ENCODE results near the gene GOT2.
"Not testable (repeated sequence)": the region's sequence is repeated elsewhere in the genome, so short reads cannot be mapped to it uniquely, and the experiment has no call there.

GOT2 gene

DNA sequence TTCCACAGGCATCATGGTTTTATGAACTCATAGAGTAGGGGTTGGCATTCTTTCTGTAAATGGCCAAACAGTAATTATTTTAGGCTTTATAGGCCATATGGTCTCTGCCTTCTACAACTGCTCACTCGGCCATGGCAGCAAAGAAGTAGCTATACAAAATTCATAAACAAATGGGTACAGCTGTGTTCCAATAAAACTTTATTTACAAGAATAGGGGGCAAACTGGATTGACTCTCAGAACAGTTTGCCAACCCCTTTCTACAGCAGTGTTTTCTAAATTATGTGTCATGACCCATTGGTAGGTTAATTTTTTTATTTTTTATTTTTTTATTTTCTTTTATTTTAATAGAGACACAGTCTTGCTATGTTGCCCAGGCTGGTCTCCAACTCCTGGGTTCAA, 20.4 kb downstream of the GOT2 start:
- H3K9ac ChIP-seq (ENCODE audit: low read depth, low read length) = no peak overlapping the region

DNA sequence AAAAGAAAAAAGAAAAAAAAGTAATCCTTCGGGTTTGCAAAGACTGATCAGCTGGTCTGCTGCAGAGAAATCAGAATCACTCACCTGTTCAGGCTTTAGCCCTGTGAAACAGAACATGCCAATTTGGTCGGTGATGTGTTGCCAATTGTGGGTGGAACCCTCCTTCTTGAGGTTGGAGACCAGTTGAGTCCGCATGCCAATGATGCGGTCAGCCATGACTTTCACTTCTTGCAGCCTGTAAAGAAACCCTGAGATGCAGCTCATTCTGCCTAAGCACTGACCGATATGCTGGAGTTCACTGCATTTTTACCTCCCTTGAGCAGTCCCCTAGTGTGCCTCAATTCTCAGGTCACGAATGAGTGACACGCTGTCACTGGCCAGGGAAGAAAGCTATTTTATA, 24.8 kb downstream of the GOT2 start:
- Histone ChIP-seq H3K9ac (ENCODE audit: low read depth, low read length) (no peak overlapping the region), H3K27ac (ENCODE audit: low read length) (no peak overlapping the region), H3K4me3 (ENCODE audit: low read length) (no peak overlapping the region), H3K4me1 (ENCODE audit: insufficient read depth, low read length) (no peaks in the 10 kb centered on the region), H3K27me3 (ENCODE audit: insufficient read depth, low read length) (no peaks in the 10 kb centered on the region), H3K9me3 (ENCODE audit: insufficient read depth, low read depth, low read length) (no peaks in the 10 kb centered on the region), H3K36me3 (ENCODE audit: insufficient read depth, low read depth, low read length) (peaks cover 85% of the 10 kb centered on the region)

More for the DNA sequence above, 20.4 kb downstream of the GOT2 start:
- Histone ChIP-seq H3K4me3 (ENCODE audit: low read length) (no peak overlapping the region), H3K4me1 (ENCODE audit: insufficient read depth, low read length) (no peaks in the 10 kb centered on the region), H3K27me3 (ENCODE audit: insufficient read depth, low read length) (no peaks in the 10 kb centered on the region), H3K27ac (ENCODE audit: low read length) (no peak overlapping the region), H3K36me3 (ENCODE audit: insufficient read depth, low read depth, low read length) (peaks cover 91% of the 10 kb centered on the region), H3K9me3 (ENCODE audit: insufficient read depth, low read depth, low read length) (no peaks in the 10 kb centered on the region)

DNA sequence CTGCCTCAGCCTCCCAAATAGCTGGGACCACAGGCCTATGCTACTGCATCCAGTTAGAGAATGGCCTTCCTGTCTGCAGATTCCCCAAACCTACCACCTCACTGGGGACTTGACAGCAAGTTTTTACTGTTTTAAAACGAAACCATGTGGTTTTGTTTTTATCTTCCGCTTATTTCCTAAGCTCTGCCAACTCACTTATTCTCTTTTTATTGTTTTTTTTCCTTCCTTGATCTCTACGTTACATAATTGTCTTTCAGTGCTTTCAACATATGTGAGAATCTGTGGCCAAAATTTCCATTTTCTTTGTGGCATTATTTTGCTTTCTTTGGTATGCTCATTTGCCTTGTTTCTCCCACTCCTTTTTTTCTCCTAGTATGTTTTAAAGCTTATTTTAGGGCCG, 35.0 kb downstream of the GOT2 start:
- no peak overlapping the region for H3K4me3 ChIP-seq (ENCODE audit: low read length)
- no peaks in the 10 kb centered on the region for H3K9me3 ChIP-seq (ENCODE audit: insufficient read depth, low read depth, low read length)
- no peaks in the 10 kb centered on the region for H3K27me3 ChIP-seq (ENCODE audit: insufficient read depth, low read length)
- no peaks in the 10 kb centered on the region for H3K4me1 ChIP-seq (ENCODE audit: insufficient read depth, low read length)
- no peak overlapping the region for H3K27ac ChIP-seq (ENCODE audit: low read length)
- no peak overlapping the region for H3K9ac ChIP-seq (ENCODE audit: low read depth, low read length)
- no peaks in the 10 kb centered on the region for H3K36me3 ChIP-seq (ENCODE audit: insufficient read depth, low read depth, low read length)

DNA sequence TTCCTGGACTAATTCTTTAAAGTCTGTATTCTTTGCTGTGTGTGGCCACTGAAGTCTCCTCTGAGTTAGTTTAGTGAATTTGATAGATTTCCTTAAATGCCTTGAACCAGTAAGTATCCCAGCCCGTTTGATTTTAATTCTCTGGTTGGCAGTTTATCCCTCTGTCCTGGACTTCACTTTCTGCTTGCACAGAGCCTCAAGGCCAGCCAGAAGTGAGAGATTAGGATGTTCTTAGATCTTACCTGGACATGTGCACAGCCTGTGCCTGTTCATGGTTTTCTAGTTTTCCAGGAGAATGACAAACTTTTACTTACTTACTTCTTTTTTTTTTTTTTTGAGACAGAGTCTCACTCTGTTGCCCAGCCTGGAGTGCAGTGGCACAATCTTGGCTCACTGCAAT, 38.7 kb downstream of the GOT2 start:
- H3K9ac ChIP-seq (ENCODE audit: low read depth, low read length) = no peak overlapping the region
- no peaks in the 10 kb centered on the region for H3K27me3 ChIP-seq (ENCODE audit: insufficient read depth, low read length)
- H3K4me1 ChIP-seq (ENCODE audit: insufficient read depth, low read length) = no peaks in the 10 kb centered on the region
- H3K4me3 ChIP-seq (ENCODE audit: low read length) = no peak overlapping the region
- H3K27ac ChIP-seq (ENCODE audit: low read length) = no peak overlapping the region
- no peaks in the 10 kb centered on the region for H3K36me3 ChIP-seq (ENCODE audit: insufficient read depth, low read depth, low read length)
- peaks cover 6% of the 10 kb centered on the region; the same call in 1 of the 2 replicates for H3K9me3 ChIP-seq (ENCODE audit: insufficient read depth, low read depth, low read length)

DNA sequence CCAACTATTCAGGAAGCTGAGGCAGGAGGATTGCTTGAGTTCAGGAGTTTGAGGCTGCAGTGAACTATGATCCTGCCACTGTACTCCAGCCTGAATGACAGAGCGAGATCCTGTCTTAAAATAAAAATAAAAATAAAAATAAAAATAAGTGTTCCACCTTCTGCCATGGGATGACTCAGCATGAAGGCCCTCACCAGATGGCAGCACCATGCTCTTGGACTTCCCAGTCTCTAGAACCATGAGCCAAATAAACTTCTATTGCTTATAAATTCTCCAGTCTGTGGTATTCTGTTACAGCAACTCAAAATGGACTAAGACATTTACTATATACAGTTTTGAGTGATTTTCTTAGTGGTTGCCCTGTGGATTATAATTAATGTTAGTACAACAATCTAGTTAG, 41.7 kb downstream of the GOT2 start:
- Histone ChIP-seq H3K27ac (ENCODE audit: low read length) (no peak overlapping the region), H3K4me1 (ENCODE audit: insufficient read depth, low read length) (no peaks in the 10 kb centered on the region), H3K9ac (ENCODE audit: low read depth, low read length) (no peak overlapping the region), H3K4me3 (ENCODE audit: low read length) (no peak overlapping the region), H3K9me3 (ENCODE audit: insufficient read depth, low read depth, low read length) (peaks cover 6% of the 10 kb centered on the region; the same call in 1 of the 2 replicates), H3K27me3 (ENCODE audit: insufficient read depth, low read length) (no peaks in the 10 kb centered on the region), H3K36me3 (ENCODE audit: insufficient read depth, low read depth, low read length) (no peaks in the 10 kb centered on the region)

DNA sequence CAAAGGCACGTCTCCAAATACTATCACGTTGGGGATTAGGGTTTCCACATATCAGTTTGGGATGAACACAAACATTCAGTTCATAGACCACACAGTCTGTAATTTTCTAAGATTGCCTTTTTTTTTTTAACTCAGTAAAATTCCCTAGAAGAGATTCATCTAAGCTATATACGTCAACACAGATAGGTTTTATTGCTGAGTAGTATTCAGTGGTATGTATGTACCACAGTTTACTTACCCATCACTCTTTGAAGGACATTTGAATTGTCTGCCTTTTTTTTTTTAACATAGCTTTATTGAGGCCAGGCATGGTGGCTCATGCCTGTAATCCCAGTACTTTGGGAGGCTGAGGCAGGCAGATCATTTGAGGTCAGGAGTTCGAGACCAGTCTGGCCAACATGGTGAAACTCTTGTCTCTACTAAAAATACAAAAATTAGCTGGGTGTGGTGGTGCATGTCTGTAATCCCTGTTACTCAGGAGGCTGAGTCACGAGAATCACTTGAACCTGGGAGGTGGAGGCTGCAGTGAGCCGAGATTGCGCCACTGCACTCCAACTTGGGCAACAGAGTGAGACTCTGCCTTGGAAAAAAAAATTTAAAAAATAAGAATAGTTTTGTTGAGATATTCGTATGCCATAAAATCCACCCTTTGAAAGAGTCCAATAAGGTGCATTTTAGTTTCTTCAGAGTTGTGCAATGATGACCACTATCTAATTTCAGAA, 47.0 kb downstream of the GOT2 start:
- H3K27me3 ChIP-seq (ENCODE audit: insufficient read depth, low read length); H3K9me3 ChIP-seq (ENCODE audit: insufficient read depth, low read depth, low read length); H3K9ac ChIP-seq (ENCODE audit: low read depth, low read length); H3K27ac ChIP-seq (ENCODE audit: low read length); H3K4me1 ChIP-seq (ENCODE audit: insufficient read depth, low read length); H3K36me3 ChIP-seq (ENCODE audit: insufficient read depth, low read depth, low read length); H3K4me3 ChIP-seq (ENCODE audit: low read length): not testable (repeated sequence)

DNA sequence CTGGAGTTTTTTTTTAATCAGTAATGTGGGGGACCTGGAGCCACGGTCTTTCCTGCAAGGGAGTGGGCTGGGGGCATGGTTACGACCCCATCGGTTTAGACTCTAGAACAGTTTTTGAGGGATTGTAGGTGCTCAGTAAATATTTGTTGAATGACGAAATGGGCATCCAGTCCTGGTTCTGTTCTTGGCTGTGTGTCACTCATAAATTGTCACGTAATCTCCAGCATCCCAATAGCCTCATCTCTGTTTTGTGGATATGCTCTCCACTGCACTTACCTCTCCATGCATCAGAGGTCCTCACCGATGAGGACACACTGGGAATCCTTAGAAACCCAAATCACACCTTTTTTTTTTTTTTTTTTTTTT, 49.0 kb downstream of the GOT2 start:
- H3K27ac ChIP-seq (ENCODE audit: low read length) = no peak overlapping the region
- H3K9me3 ChIP-seq (ENCODE audit: insufficient read depth, low read depth, low read length) = no peaks in the 10 kb centered on the region
- no peaks in the 10 kb centered on the region for H3K4me1 ChIP-seq (ENCODE audit: insufficient read depth, low read length)
- H3K27me3 ChIP-seq (ENCODE audit: insufficient read depth, low read length) = no peaks in the 10 kb centered on the region
- H3K9ac ChIP-seq (ENCODE audit: low read depth, low read length) = no peak overlapping the region; the same call in 1 of the 2 replicates
- peak overlapping the region; percentile 91; the same call in 1 of the 2 replicates for H3K4me3 ChIP-seq (ENCODE audit: low read length)
- peaks cover 10% of the 10 kb centered on the region; the same call in 1 of the 2 replicates for H3K36me3 ChIP-seq (ENCODE audit: insufficient read depth, low read depth, low read length)

DNA sequence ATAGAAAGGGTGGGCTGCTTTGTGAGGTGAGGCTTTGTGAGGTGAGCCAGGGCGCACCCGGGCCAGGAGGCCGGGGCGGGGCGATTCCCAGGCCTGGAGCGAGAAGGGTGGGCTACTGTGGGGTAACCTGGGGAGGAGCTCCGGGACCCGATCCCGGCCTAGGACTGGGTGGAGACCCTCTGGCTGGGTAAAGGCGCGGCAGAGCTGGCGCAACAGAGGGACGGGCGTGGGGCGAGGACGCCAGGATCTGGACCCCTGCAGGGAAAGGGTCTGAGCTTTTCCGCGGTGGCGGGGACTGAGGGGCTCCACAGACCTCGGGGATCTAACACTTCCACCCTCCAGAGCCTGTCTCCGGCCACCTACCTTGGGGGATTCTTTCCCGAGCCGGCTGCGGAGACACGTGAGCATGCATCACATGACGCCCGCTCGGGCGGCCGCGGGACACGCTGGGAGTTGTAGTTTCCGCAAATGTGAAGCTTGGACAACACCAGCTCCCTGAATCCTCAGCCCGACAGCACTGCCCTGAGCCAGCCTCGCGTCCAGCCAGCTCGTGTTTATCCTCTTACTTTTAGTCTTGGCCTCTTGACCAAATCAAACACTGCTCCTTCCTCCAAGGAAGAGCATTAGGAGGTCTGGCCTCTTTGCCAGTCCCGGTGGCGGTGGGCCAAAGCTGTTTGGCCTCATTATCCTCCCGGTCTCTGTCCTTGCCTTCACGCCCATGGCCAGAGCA, 49.6 kb downstream of the GOT2 start, which contains the start of gene SLC38A7:
TSS of gene SLC38A7 (minus strand) at position 417 of the 730 bp plus-strand sequence. CDS start 4,644 bp downstream, outside the sequence.
- Histone ChIP-seq H3K27ac (ENCODE audit: low read length) (no peak within 1 kb of the TSS), H3K36me3 (ENCODE audit: insufficient read depth, low read depth, low read length) (peaks cover 14% of the 10 kb centered on the region; the same call in 1 of the 2 replicates), H3K27me3 (ENCODE audit: insufficient read depth, low read length) (no peaks in the 10 kb centered on the region), H3K9me3 (ENCODE audit: insufficient read depth, low read depth, low read length) (no peaks in the 10 kb centered on the region), H3K4me3 (ENCODE audit: low read length) (peak within 1 kb of the TSS; percentile 91), H3K9ac (ENCODE audit: low read depth, low read length) (peak within 1 kb of the TSS; percentile 89), H3K4me1 (ENCODE audit: insufficient read depth, low read length) (no peaks in the 10 kb centered on the region)

DNA sequence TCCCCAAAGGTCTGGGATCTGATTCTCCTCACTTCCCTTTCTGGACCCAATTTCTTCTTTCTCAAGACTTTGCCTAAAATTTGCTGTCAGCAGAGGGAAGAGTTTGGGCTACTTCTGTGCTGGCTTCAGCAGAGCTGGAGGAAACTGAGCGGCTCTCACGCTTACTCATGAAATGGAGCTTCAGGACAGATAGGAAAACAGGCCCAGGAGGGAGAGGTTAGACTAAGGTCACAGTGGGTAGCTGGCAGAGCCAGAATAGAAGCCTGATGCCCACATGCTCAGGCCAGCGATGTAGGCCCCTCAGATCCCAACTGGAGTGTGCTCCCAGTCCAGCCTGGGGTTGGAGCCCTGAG, 50.1 kb downstream of the GOT2 start:
- Histone ChIP-seq H3K4me1 (ENCODE audit: insufficient read depth, low read length) (no peaks in the 10 kb centered on the region), H3K9me3 (ENCODE audit: insufficient read depth, low read depth, low read length) (no peaks in the 10 kb centered on the region), H3K4me3 (ENCODE audit: low read length) (peak overlapping the region; percentile 91), H3K27ac (ENCODE audit: low read length) (no peak overlapping the region), H3K9ac (ENCODE audit: low read depth, low read length) (peak overlapping the region; percentile 89), H3K27me3 (ENCODE audit: insufficient read depth, low read length) (no peaks in the 10 kb centered on the region), H3K36me3 (ENCODE audit: insufficient read depth, low read depth, low read length) (peaks cover 14% of the 10 kb centered on the region; the same call in 1 of the 2 replicates)

DNA sequence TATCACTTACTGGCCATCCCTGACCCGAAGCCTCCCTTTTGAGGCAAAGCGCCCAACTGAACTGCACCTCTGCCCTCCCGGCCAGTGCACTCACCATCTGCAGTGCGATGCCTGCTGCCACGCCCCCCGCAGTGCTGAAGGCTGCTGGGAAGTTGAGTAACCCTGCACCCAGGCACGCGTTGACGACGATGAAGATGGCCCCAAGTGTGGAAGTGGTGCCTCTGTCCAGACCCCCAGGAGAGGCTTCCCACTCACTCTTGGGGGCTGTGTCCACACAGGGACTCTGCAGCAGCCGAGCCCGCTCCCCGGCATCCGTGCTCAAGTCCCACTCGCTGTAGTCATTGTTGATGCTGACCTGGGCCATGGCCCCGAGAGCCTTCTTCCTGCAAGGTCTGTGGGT, 54.4 kb downstream of the GOT2 start:
- no peak overlapping the region for H3K4me3 ChIP-seq (ENCODE audit: low read length)
- no peak overlapping the region for H3K27ac ChIP-seq (ENCODE audit: low read length)
- no peaks in the 10 kb centered on the region for H3K27me3 ChIP-seq (ENCODE audit: insufficient read depth, low read length)
- H3K36me3 ChIP-seq (ENCODE audit: insufficient read depth, low read depth, low read length) = peaks cover 48% of the 10 kb centered on the region
- no peaks in the 10 kb centered on the region for H3K4me1 ChIP-seq (ENCODE audit: insufficient read depth, low read length)
- no peak overlapping the region for H3K9ac ChIP-seq (ENCODE audit: low read depth, low read length)
- no peaks in the 10 kb centered on the region for H3K9me3 ChIP-seq (ENCODE audit: insufficient read depth, low read depth, low read length)

DNA sequence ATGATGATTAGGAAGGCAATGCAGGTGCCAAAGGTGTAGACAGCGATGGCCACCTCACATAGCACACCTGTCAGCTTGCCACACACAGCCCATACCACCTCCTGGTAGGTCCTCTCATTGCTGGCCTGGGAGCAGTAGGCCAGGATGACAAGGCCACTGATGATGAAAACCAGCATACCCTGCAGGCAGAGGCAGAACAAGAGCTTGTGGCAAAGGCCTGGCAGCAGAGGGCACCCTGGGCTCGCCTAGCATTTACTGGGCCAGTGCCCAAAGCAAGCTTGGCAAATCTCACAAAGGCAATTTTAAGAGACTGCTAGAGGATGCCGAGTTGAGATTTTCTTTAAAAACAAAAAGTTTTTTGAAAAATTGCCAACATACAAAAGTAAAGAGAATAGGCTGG, 55.4 kb downstream of the GOT2 start:
- H3K4me1 ChIP-seq (ENCODE audit: insufficient read depth, low read length) = no peaks in the 10 kb centered on the region
- no peaks in the 10 kb centered on the region for H3K27me3 ChIP-seq (ENCODE audit: insufficient read depth, low read length)
- no peak overlapping the region for H3K4me3 ChIP-seq (ENCODE audit: low read length)
- H3K9ac ChIP-seq (ENCODE audit: low read depth, low read length) = no peak overlapping the region
- no peaks in the 10 kb centered on the region for H3K9me3 ChIP-seq (ENCODE audit: insufficient read depth, low read depth, low read length)
- no peak overlapping the region for H3K27ac ChIP-seq (ENCODE audit: low read length)
- H3K36me3 ChIP-seq (ENCODE audit: insufficient read depth, low read depth, low read length) = peaks cover 53% of the 10 kb centered on the region

DNA sequence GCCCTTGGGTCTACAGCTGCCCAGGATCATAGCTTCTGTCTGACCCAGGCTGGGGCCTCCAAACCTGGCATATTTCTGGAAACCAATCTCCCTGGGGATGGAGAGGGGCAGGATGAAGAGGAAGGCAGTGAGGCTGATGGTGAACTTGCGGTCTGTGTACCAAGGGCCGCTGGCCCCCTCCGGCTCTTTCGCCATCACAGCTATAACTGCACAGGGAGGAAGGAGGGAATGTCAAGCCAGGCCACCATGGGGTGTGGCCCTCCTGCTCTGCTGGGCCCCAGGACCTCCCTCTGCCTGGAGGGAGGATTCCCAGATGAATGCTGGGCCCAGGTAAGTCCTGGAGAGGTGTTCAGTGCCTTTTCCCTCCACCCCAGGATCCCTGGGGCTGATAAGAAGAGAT, 55.8 kb downstream of the GOT2 start:
- H3K27me3 ChIP-seq (ENCODE audit: insufficient read depth, low read length) = no peaks in the 10 kb centered on the region
- peaks cover 53% of the 10 kb centered on the region for H3K36me3 ChIP-seq (ENCODE audit: insufficient read depth, low read depth, low read length)
- H3K4me1 ChIP-seq (ENCODE audit: insufficient read depth, low read length) = no peaks in the 10 kb centered on the region
- H3K27ac ChIP-seq (ENCODE audit: low read length) = no peak overlapping the region
- H3K9me3 ChIP-seq (ENCODE audit: insufficient read depth, low read depth, low read length) = no peaks in the 10 kb centered on the region
- H3K9ac ChIP-seq (ENCODE audit: low read depth, low read length) = no peak overlapping the region
- H3K4me3 ChIP-seq (ENCODE audit: low read length) = no peak overlapping the region
